Esophagus mucosa (tissue), 1 donor: ENCODE data around the gene XRCC6. TPM values are rescaled to one million over a fixed set of nuclear protein-coding genes. Genes with fewer than 3 reads are reported as not detected.
"Not testable (repeated sequence)": the region's sequence is repeated elsewhere in the genome, so short reads cannot be mapped to it uniquely, and the experiment has no call there.

Source experiments
- ATAC-seq: fragments of 200-7000 bp; cut with Tn5 transposase; one replicate; pipeline ENCODE4 v1.9.1; 2020
- total RNA-seq: library from RNA; stranded (reverse); gene quantifications from one replicate; pipeline ENCODE4 v1.2.4, GENCODE V29; 2023
- donor health status: DM: yes; HTN: yes; CAD: no.

Gene XRCC6
- total RNA-seq, 1 donor from 2014 or later, result 181 TPM

DNA sequence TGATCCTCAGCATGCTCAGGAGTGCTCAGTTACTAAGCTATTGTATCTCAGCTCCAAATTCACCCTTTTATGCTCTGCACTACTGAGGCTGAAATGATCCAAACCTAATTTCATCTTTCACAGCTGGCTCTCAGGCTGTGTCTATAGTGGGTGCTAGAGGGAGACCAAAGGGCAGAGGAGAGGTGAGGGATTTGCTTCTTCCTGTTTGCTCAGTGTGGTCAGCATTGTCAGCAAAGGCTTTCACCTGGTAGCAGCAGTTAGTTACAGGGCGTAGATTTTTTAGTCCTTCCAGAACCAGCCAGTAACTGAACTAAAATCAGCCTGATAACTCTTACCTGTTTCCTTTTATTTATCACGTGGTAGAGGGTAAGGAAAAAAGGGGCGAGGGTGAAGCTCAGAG is 33.2 kb downstream of the XRCC6 start:
- no peak for ATAC-seq

GRCh38 chr22:41656556-41656955 is 35.5 kb downstream of the XRCC6 start:
- no peak for ATAC-seq

DNA sequence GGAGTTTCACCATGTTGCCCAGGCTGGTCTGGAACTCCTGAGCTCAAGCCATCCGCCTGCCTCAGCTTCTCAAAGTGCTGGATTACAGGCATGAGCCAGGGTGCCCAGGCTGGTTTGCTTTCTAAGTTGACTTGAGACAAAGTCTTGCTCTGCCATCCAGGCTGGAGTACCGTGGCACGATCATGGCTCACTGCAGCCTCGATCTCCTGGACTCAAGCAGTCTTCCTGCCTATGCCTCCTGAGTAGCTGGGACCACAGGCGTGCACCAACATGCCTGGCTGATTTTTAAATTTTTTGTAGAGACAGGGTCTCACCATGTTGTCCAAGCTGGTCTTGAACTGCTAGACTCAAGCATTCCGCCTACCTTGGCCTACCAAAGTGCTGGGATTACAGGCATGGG is 36.6 kb downstream of the XRCC6 start:
- ATAC-seq, result no peak

DNA sequence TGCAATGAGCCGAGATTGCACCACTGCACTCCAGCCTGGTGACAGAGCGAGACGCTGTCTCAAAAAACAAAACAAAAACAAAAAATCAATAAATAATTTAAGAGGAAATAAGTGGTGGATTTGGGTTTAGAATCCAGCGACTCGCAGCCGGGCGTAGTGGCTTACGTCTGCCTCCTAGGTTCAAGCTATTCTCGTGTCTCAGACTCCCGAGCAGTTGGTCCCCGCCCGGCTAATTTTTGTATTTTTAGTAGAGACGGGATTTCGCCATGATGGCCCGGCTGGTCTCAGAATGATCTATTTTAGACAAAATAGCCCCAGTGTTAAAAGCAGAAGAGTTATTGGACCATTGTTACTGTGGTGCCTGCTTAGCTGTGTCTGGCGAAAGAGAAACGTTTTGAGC is 37.8 kb downstream of the XRCC6 start:
- ATAC-seq, result no peak

DNA sequence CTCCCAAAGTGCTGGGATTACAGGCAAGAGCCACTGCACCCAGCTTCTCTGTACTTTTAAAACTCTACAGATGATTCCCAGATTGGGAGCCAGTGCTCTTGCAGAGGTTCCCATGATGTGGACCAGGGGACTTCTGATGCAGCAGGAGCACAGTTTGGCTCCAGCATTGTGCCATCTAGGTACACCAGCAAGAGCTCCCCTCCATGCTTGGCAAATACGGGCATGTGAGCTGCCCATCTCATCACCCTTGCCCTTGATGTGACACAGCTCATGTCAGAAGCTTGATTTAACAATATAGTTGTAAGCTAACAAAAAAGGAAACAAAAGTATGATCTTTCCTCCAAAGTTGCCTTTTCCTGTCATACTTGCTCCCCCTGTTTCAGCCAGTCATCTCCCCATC is 38.8 kb downstream of the XRCC6 start:
- no peak for ATAC-seq

DNA sequence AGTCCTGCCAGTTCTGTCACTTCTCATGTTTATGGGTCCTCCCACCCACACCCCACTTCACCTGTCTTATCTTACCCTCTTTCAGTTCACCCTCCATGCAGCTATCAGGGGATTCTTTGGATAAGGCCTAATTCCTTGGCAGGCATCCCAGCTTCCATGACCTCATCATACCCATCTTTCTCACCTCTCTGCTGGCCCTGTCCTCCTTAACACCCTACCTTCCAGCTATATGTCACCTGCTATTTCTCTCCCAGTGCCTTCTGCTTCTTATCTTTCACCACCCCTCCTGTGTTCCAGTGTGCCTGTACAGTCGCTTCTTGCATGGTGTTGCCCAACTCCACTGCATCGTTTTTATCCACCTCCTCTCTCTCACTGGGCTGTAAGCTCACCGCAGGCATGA is 39.3 kb downstream of the XRCC6 start:
- no peak for ATAC-seq

DNA sequence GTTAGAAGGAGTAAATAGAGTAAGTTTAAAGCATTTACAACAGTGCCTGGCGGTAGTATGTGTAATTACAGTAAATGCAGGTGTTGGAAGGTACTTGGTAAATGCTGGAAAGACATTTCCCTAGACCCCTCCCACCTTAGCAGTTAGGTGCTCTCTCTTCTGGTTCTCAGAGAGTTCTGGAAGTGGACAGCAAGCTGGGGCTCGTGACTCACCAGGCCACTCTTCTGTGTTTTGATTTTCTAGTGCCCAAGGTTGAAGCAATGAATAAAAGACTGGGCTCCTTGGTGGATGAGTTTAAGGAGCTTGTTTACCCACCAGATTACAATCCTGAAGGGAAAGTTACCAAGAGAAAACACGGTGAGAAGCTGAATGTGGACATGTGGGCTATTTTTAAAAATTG is 40.0 kb downstream of the XRCC6 start:
- ATAC-seq, result no peak

DNA sequence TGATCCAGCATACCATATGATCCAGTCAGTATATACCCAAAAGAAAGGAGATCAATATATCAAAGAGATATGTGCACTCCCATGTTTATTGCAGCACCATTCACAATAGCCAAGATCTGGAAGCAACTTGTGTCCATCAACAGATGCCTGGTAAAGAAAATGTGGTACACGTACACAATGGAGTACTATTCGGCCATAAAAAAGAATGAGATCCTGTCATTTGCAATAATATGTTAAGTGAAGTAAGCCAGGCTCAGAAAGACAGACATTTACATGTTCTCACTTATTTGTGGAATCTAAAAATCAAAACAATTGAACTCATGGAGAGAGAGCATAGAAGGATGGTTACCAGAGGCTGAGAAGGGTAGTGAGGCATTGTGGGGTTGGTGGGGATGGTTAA is 40.6 kb downstream of the XRCC6 start:
- no peak for ATAC-seq

DNA sequence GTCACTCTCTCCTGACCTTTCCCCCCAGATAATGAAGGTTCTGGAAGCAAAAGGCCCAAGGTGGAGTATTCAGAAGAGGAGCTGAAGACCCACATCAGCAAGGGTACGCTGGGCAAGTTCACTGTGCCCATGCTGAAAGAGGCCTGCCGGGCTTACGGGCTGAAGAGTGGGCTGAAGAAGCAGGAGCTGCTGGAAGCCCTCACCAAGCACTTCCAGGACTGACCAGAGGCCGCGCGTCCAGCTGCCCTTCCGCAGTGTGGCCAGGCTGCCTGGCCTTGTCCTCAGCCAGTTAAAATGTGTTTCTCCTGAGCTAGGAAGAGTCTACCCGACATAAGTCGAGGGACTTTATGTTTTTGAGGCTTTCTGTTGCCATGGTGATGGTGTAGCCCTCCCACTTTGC is 42.5 kb downstream of the XRCC6 start:
- ATAC-seq, result not testable (repeated sequence)

GRCh38 chr22:41664490-41664889 is 43.4 kb downstream of the XRCC6 start:
- no peak for ATAC-seq

GRCh38 chr22:41664951-41665350 is 43.9 kb downstream of the XRCC6 start:
- no peak for ATAC-seq

- no peak for ATAC-seq
These were observed 48.1 kb downstream of the XRCC6 start for GRCh38 chr22:41668971-41669911.

DNA sequence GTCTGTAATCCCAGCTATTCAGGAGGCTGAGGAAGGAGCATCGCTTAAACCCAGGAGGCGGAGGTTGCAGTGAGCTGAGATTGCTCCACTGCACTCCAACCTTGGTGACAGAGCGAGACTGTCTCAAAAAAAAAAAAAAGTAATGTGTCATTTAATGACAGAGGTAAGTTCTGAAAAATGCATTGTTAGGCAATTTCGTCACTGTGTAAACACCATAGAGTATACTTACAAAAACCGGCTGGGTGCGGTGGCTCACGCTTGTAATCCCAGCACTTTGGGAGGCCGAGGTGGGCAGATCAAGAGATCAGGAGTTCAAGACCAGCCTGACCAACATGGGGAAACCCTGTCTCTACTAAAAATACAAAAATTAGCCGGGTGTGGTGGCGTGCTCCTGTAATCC is 51.0 kb downstream of the XRCC6 start:
- ATAC-seq, result peak; percentile 80

DNA sequence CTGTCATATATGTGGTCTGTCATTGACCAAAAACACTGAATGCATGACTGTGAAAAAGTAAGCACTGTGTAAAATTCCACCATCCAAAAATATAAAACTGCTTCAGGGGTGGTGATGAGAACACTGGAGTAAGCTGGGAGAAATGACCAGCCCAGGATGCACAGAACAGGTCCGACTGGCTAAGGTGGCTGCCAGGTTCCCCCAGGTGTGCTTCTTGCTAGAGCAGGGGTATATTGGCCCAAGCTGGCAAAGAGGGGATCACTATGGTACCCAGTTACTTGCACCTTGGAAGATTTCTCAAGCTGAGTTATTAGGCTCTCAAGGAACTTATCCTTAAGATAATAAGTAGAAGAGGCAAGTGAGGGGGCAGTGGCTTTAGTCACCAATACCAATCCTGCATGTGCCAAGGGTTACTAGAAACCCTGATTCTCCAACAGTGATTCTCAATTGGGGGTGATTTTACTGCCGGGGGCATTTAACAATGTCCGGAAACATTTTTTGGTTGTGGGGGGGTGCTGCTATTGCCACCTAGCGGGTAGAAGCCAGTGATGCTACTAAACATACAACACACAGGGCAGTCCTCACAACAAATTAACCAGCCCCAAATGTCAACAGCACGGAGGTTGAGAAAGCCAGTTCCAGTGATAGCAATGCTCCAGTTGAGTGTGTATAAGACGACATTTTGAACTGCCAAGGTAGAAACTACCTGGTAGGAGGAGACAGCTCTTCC is 51.9 kb downstream of the XRCC6 start:
- peak; percentile 30 for ATAC-seq

- no peak for ATAC-seq
These were observed 53.8 kb downstream of the XRCC6 start for GRCh38 chr22:41674846-41675340.

DNA sequence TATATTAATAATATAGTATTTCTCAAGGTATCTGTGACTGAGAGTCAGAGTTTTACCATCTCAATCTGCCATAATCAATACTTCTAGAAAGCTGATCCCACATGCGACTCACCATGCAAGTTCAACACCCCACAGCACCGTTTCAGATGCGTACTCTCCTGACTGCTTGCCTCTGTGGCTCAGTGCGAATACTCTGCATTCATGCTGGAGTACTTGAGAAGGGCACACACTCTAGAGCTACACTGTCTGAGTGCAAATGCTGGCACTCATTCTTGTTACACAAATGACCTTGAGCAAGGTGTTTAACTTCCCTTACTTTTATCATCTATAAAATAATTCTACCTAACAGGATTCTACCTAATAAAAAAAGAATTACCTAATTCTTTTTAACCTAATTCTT is 55.0 kb downstream of the XRCC6 start:
- ATAC-seq, result no peak

DNA sequence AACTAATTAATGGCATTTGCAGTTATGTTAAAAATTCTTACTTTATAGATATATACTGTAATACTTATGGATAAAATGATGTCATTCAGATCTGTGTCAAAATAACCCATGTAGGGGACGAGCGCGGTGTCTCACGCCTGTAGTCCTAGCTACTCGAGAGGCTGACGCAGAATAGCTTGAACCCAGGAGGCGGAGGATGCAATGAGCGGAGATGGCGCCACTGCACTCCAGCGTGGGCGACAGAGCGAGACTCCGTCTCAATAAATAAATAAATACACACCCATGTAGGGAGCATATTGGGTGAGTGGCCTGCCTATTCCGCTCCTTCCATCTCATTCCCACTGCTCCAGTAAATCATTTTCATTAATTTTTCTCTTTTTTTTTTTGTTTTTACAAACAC is 60.5 kb downstream of the XRCC6 start:
- ATAC-seq, result peak; percentile 49

- peak; percentile 94 for ATAC-seq
These were observed 61.1 kb downstream of the XRCC6 start for GRCh38 chr22:41682033-41682807.

GRCh38 chr22:41683052-41683451 is 62.0 kb downstream of the XRCC6 start:
- no peak for ATAC-seq

DNA sequence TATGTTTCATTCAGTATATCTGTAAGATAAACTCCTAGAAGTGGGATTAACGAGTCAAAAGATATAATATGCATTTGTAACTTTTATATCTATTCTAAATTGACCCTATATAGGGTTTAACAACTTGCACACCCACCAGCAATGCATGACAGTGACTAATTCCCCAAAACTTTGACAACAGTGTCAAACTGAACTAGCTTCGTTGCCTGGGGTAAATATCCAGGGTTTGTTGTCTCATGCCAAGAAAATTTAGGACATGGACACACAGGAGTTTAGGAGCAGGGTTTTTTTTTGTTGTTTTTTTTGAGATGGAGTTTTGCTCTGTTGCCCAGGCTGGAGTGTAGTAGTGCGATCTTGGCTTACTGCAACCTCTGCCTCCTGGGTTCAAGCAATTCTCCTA is 62.5 kb downstream of the XRCC6 start:
- ATAC-seq, result no peak

DNA sequence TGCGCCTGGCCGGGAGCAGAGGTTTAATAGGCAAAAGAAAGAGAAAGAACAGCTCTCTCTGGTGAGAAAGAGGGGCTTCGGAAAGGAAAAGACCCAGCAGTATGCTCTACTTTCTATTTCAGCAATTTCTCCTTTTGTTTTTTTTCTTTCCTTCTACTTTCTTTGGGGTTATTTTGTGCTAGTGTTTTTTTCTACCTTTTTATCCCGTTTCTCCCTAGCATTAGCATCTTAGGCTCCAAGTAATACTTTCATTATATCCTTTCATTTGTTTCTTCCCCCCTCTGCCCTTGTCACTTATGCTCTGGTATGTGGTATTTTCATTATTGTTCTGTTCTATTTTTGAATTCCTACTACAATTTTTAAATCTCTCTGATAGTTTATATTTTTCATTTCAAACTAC is 63.1 kb downstream of the XRCC6 start:
- no peak for ATAC-seq

DNA sequence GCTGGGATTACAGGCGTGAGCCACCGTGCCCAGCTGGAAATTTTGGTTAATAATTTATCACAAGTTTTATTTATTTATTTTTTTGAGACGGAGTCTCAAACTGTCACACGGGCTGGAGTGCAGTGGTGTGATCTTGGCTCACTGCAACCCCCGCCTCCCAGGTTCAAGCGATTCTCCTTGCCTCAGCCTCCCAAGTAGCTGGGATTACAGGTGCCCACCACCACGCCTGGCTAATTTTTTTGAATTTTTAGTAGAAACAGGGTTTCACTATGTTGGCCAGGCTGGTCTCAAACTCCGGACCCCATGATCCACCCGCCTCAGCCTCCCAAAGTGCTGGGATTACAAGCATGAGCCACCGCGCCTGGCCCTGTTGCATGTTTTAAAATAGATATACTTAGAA is 65.8 kb downstream of the XRCC6 start:
- ATAC-seq, result not testable (repeated sequence)

DNA sequence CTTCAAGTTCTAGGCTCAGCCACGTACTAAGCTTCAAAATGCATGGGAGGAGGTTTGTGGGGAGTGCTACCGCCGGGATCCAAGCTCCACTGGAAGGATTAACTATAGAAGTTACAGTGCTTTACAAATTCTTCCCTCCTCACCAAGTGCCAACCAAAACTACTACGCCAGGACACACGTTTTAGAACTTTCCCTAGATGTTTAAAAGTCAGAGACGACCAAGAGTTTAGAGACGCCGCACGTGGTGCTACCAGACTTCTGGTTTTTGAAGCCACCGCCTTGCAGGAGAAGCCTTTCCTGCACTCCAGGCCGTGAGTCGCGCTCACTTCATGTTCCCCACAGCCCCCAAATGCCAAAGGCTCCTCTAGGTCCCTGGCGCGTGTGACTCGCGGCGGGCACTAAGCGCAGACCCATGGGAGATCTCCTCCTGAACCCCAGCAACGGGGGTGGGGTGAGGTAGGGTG is 66.8 kb downstream of the XRCC6 start:
- ATAC-seq, result peak; percentile 33
